ENCODE measurements around the gene ARHGAP6.

GRCh38 chrX:11666164-11666563 lies 444 bp upstream of the ARHGAP6 start:
- TF ChIP-seq CTCF (conservative IDR thresholded peaks at IDR 0.05) (no peak), ZFX (IDR thresholded peaks at IDR 0.05) (no peak)

Measured in C4-2B (cell line).